Measurements from ENCODE around the gene RAI14. TPM values are rescaled to one million over a fixed set of nuclear protein-coding genes. Genes with fewer than 3 reads are reported as not detected.

RAI14 gene
- total RNA-seq, 2 donors from 2014 or later, result 25.7 to 27.5 TPM

- intact Hi-C loops (cut with DNase I), result no loop called here
- DNase-seq (no peak), ATAC-seq (no peak)
- H3K36me3 ChIP-seq (replicated peaks in 1 of 2; ENCODE audit: insufficient read depth in 1 of 2, low read depth in 2 of 2), result no peaks in the 10 kb centered on the region
- H3K9me3 ChIP-seq, result no peaks in the 10 kb centered on the region
- WGBS, 2 donors, result 95 to 96% methylated on average over 1 of the region's 1 CpG
- H3K4me3 ChIP-seq, result no peak overlapping the region
- TF ChIP-seq POLR2A (IDR thresholded peaks at IDR 0.05) (no peak), CTCF (IDR thresholded peaks at IDR 0.05) (no peak)
- H3K27me3 ChIP-seq, result no peaks in the 10 kb centered on the region
- no peak overlapping the region for H3K27ac ChIP-seq
- H3K4me1 ChIP-seq, result peaks cover 23% of the 10 kb centered on the region
Measured at GRCh38 chr5:34672196-34672595, 16.1 kb downstream of the RAI14 start.

- Histone ChIP-seq H3K27me3 (no peaks in the 10 kb centered on the region), H3K4me1 (peaks cover 23% of the 10 kb centered on the region), H3K36me3 (replicated peaks in 1 of 2; ENCODE audit: insufficient read depth in 1 of 2, low read depth in 2 of 2) (no peaks in the 10 kb centered on the region), H3K4me3 (no peak overlapping the region), H3K9me3 (no peaks in the 10 kb centered on the region), H3K27ac (no peak overlapping the region)
- WGBS, 2 donors, result 85 to 89% methylated on average over 4 of the region's 4 CpGs
- ATAC-seq (no peak), DNase-seq (no peak)
- intact Hi-C loops (cut with DNase I), result no loop called here
- no peak for TF ChIP-seq CTCF (IDR thresholded peaks at IDR 0.05)
- no peak for TF ChIP-seq POLR2A (IDR thresholded peaks at IDR 0.05)
Measured at GRCh38 chr5:34673463-34674125, 17.5 kb downstream of the RAI14 start.

GRCh38 chr5:34674187-34674586, 18.1 kb downstream of the RAI14 start:
- intact Hi-C loops (cut with DNase I), result no loop called here
- ATAC-seq, result no peak
- Histone ChIP-seq H3K27ac (no peak overlapping the region), H3K9me3 (no peaks in the 10 kb centered on the region), H3K36me3 (replicated peaks in 1 of 2; ENCODE audit: insufficient read depth in 1 of 2, low read depth in 2 of 2) (no peaks in the 10 kb centered on the region), H3K27me3 (no peaks in the 10 kb centered on the region), H3K4me1 (peaks cover 23% of the 10 kb centered on the region), H3K4me3 (no peak overlapping the region)
- TF ChIP-seq POLR2A (IDR thresholded peaks at IDR 0.05), result no peak
- no peak for TF ChIP-seq CTCF (IDR thresholded peaks at IDR 0.05)
- 72 to 89% methylated on average over 3 of the region's 3 CpGs for WGBS, 2 donors
- DNase-seq, result no peak

GRCh38 chr5:34675857-34676256, 19.7 kb downstream of the RAI14 start:
- H3K27ac ChIP-seq, result no peak overlapping the region
- TF ChIP-seq CTCF (IDR thresholded peaks at IDR 0.05) (no peak), POLR2A (IDR thresholded peaks at IDR 0.05) (no peak)
- no peak for DNase-seq
- peaks cover 15% of the 10 kb centered on the region for H3K4me1 ChIP-seq
- no peak overlapping the region for H3K4me3 ChIP-seq
- H3K36me3 ChIP-seq (replicated peaks in 1 of 2; ENCODE audit: insufficient read depth in 1 of 2, low read depth in 2 of 2), result no peaks in the 10 kb centered on the region
- H3K9me3 ChIP-seq, result no peaks in the 10 kb centered on the region
- no peaks in the 10 kb centered on the region for H3K27me3 ChIP-seq
- ATAC-seq, result no peak
- WGBS, 2 donors, result 89 to 93% methylated on average over 3 of the region's 3 CpGs
- intact Hi-C loops (cut with DNase I), result no loop called here

- TF ChIP-seq POLR2A (IDR thresholded peaks at IDR 0.05), result no peak
- no peak for TF ChIP-seq CTCF (IDR thresholded peaks at IDR 0.05)
- Histone ChIP-seq H3K4me1 (peaks cover 10% of the 10 kb centered on the region), H3K36me3 (replicated peaks in 1 of 2; ENCODE audit: insufficient read depth in 1 of 2, low read depth in 2 of 2) (no peaks in the 10 kb centered on the region), H3K9me3 (no peaks in the 10 kb centered on the region), H3K27me3 (no peaks in the 10 kb centered on the region), H3K4me3 (no peak overlapping the region), H3K27ac (no peak overlapping the region)
- 18 to 22% methylated on average over 4 of the region's 4 CpGs for WGBS, 2 donors
- intact Hi-C loops (cut with DNase I), result no loop called here
- peak; percentile 39 to 60 (median 46) for DNase-seq
- ATAC-seq, result peak; percentile 65
Measured at GRCh38 chr5:34676416-34676815, 20.3 kb downstream of the RAI14 start.

Measured in body of pancreas (tissue), 4 donors.